Stimulated activated CD8-positive, alpha-beta memory T cell treated with anti-CD3 and anti-CD28 coated beads, Interleukin-2, amount 100 ng/mL, for 1 hour (primary cell): ENCODE measurements around the gene ESR1.

Source experiments
- DNase-seq, 2 donors: peaks; one replicate each; pipeline ENCODE4 v3.0.0-alpha.2; 2020; ENCODE audit warnings: low read depth in 2 of 2

Gene ESR1

DNA sequence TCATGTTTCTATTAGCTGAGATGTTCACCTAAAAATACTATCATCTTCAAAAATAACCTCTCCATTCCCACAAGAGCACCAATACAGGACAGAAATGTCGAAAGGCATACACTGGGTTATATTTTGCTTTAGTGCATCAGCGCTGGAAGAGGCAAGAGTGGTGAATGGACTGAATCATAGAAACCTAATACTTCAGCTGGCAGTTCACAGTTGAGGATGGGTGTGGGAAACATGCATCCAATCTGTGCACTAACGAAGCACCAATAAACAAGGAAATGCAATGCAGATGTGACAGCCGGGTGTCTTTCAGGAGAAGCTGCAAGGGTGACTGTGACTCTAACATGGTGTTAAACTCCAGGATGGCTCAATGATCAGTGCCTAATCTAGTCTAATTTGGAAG, 365.8 kb downstream of the ESR1 start:
- no peak for DNase-seq

DNA sequence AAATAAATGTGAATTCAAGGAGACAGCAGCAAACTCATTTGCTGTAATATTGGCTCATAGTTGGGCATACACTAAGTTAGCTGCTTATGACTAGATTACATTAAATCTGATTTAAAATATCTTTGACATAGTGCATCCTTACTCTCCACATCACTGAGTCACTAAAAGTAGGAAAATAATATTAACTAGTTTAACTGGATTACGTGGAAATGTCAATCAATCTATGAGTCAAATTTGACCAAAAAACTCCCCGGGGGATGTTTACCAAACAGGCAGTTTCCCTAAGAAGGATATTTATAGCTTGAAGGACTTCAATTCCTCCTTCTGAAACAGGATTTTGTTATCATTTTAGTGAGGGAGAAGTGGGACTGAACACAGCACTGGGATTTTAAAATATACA, 366.5 kb downstream of the ESR1 start:
- DNase-seq: no peak

DNA sequence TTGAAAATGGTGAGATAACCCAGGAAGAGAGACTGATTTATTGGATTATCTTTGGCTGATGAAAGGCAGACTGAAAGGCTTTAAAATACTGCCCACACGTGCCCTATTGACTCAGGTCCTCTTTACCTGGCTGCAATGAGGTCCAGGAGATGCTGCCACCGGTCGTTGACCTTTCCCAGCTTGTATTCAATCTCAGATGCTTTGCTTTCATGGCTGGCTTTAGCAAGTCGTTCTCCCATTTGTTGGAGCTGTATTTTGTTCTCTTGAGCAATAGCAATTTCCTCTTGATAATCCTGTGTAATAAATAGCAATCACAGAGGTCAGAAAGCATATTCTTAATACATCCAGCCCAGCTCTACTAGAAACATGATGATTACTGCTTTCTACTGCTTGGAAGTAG, 368.8 kb downstream of the ESR1 start:
- DNase-seq: no peak
